ENCODE measurements around the gene PSMD8. TPM values are rescaled to one million over a fixed set of nuclear protein-coding genes. Genes with fewer than 3 reads are reported as not detected.
"Not testable (repeated sequence)": the region's sequence is repeated elsewhere in the genome, so short reads cannot be mapped to it uniquely, and the experiment has no call there.

Gene PSMD8
- total RNA-seq, 1 donor from 2014 or later = 162 TPM

DNA sequence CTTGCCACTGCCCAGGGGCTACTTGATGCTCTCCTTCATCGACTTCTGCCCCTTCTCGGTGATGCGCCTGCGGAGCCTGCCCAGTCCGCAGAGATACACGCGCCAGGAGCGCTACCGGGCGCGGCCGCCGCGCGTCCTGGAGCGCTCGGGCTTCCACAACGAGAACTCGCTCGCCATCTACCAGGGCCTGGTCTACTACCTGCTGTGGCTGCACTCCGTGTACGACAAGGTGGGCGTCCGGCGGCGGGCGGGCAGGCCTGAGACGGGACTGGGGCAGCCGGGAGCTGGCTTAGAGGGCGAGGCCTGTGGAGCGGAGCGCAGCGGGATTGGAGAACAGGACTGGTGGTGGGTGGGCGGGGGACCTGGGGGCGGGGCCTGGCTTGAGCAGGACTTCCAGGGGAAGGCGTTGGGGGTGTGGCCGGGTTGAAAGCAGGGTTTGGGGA is 12.7 kb upstream of the PSMD8 start:
- TF ChIP-seq, protein P1, sequence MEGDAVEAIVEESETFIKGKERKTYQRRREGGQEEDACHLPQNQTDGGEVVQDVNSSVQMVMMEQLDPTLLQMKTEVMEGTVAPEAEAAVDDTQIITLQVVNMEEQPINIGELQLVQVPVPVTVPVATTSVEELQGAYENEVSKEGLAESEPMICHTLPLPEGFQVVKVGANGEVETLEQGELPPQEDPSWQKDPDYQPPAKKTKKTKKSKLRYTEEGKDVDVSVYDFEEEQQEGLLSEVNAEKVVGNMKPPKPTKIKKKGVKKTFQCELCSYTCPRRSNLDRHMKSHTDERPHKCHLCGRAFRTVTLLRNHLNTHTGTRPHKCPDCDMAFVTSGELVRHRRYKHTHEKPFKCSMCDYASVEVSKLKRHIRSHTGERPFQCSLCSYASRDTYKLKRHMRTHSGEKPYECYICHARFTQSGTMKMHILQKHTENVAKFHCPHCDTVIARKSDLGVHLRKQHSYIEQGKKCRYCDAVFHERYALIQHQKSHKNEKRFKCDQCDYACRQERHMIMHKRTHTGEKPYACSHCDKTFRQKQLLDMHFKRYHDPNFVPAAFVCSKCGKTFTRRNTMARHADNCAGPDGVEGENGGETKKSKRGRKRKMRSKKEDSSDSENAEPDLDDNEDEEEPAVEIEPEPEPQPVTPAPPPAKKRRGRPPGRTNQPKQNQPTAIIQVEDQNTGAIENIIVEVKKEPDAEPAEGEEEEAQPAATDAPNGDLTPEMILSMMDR (IDR thresholded peaks at IDR 0.05) = peak; percentile 10
- peak; percentile 85 for DNase-seq (ENCODE audit: extremely low spot score, unreplicated experiment)
- Mint-ChIP-seq H3K27me3 (ENCODE audit: unreplicated experiment) (peaks cover 29% of the 10 kb centered on the region), H3K4me1 (ENCODE audit: unreplicated experiment) (peaks cover 11% of the 10 kb centered on the region), H3K9me3 (ENCODE audit: unreplicated experiment) (no peaks in the 10 kb centered on the region), H3K4me3 (ENCODE audit: unreplicated experiment) (peak overlapping the region; percentile 78), H3K27ac (ENCODE audit: unreplicated experiment) (no peak overlapping the region), H3K36me3 (ENCODE audit: unreplicated experiment) (no peaks in the 10 kb centered on the region)

- H3K36me3 Mint-ChIP-seq (ENCODE audit: unreplicated experiment) = no peaks in the 10 kb centered on the region
- H3K4me1 Mint-ChIP-seq (ENCODE audit: unreplicated experiment) = peaks cover 11% of the 10 kb centered on the region
- H3K9me3 Mint-ChIP-seq (ENCODE audit: unreplicated experiment) = no peaks in the 10 kb centered on the region
- H3K4me3 Mint-ChIP-seq (ENCODE audit: unreplicated experiment) = peak overlapping the region; percentile 78
- peak; percentile 87 for DNase-seq (ENCODE audit: extremely low spot score, unreplicated experiment)
- H3K27me3 Mint-ChIP-seq (ENCODE audit: unreplicated experiment) = peaks cover 27% of the 10 kb centered on the region
- no peak overlapping the region for H3K27ac Mint-ChIP-seq (ENCODE audit: unreplicated experiment)
- TF ChIP-seq, protein P1 (IDR thresholded peaks at IDR 0.05) = no peak
Measured at GRCh38 chr19:38362076-38362945, 12.1 kb upstream of the PSMD8 start.

DNA sequence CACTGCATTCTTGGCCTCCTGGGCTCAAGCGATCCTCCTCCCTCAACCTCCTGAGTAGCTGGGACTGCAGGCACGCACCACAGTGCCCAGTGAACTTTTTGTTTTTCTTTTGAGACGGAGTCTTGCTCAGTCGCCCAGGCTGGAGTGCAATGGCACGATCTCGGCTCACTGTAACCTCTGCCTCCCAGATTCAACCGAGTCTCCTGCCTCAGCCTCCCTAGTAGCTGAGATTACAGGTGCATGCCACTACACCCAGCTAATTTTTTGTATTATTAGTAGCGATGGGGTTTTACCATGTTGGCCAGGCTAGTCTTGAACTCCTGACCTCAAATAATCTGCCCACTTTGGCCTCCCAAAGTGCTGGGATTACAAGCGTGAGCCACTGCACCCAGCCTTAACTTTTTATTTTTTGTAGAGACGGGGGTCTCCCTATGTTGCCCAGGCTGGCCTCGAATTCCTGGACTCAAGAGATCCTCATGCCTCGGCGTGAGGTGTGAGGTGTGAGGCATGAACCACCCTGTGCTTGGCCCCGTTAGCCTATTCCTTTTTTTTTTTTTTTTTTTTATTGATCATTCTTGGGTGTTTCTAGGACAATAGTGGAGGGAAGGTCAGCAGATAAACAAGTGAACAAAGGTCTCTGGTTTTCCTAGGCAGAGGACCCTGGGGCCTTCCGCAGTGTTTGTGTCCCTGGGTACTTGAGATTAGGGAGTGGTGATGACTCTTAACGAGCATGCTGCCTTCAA is 11.3 kb upstream of the PSMD8 start:
- Mint-ChIP-seq H3K4me3 (ENCODE audit: unreplicated experiment) (peak overlapping the region; percentile 78), H3K27me3 (ENCODE audit: unreplicated experiment) (peaks cover 26% of the 10 kb centered on the region), H3K4me1 (ENCODE audit: unreplicated experiment) (peaks cover 11% of the 10 kb centered on the region)
- H3K27ac Mint-ChIP-seq (ENCODE audit: unreplicated experiment); DNase-seq (ENCODE audit: extremely low spot score, unreplicated experiment); H3K9me3 Mint-ChIP-seq (ENCODE audit: unreplicated experiment); H3K36me3 Mint-ChIP-seq (ENCODE audit: unreplicated experiment): not testable (repeated sequence)

DNA sequence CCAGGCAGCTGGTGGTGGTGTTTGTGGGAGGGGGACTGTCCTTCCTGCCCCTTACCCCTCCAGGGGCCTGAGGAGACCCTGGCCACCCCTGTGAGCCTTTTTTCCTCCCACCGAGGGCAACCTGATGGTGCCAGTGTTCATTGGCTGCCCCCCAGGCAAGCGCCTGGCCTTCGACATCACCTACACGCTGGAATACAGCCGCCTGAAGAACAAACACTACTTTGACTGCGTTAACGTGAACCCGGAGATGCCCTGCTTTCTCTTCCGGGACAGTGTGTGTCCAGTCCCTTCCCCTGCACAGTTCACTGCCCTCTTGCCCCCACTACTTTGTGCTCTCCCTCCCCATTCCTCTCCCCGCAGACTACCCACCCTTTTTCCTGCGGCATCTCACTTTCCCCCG is 7.3 kb upstream of the PSMD8 start:
- no peak overlapping the region for H3K27ac Mint-ChIP-seq (ENCODE audit: unreplicated experiment)
- no peak for DNase-seq (ENCODE audit: extremely low spot score, unreplicated experiment)
- H3K36me3 Mint-ChIP-seq (ENCODE audit: unreplicated experiment) = no peaks in the 10 kb centered on the region
- H3K9me3 Mint-ChIP-seq (ENCODE audit: unreplicated experiment) = no peaks in the 10 kb centered on the region
- H3K4me3 Mint-ChIP-seq (ENCODE audit: unreplicated experiment) = no peak overlapping the region
- TF ChIP-seq, protein P1 (IDR thresholded peaks at IDR 0.05) = no peak
- peaks cover 4% of the 10 kb centered on the region for H3K4me1 Mint-ChIP-seq (ENCODE audit: unreplicated experiment)
- H3K27me3 Mint-ChIP-seq (ENCODE audit: unreplicated experiment) = peaks cover 13% of the 10 kb centered on the region

GRCh38 chr19:38369584-38369983 is 4.8 kb upstream of the PSMD8 start:
- Mint-ChIP-seq H3K27ac (ENCODE audit: unreplicated experiment) (no peak overlapping the region), H3K4me3 (ENCODE audit: unreplicated experiment) (no peak overlapping the region), H3K4me1 (ENCODE audit: unreplicated experiment) (peaks cover 3% of the 10 kb centered on the region), H3K27me3 (ENCODE audit: unreplicated experiment) (peaks cover 13% of the 10 kb centered on the region), H3K36me3 (ENCODE audit: unreplicated experiment) (no peaks in the 10 kb centered on the region), H3K9me3 (ENCODE audit: unreplicated experiment) (no peaks in the 10 kb centered on the region)
- TF ChIP-seq, protein P1 (IDR thresholded peaks at IDR 0.05) = no peak
- no peak for DNase-seq (ENCODE audit: extremely low spot score, unreplicated experiment)

Measured in osteocyte (in vitro differentiated cells).